Glomerular endothelial cell (primary cell): Measurements from ENCODE around the gene CSHL1. TPM values are rescaled to one million over a fixed set of nuclear protein-coding genes. Genes with fewer than 3 reads are reported as not detected.
"Not testable (repeated sequence)": the region's sequence is repeated elsewhere in the genome, so short reads cannot be mapped to it uniquely, and the experiment has no call there.

ENCODE experiments used
- DNase-seq: peaks from one replicate; pipeline ENCODE4 v3.0.0-alpha.2; 2011; ENCODE audit warnings: low read depth, low spot score; ENCODE audit errors: extremely low read depth
- total RNA-seq: library from RNA; depleted of rRNA; stranded (reverse); fragments of >200 nt; gene quantifications from 2 replicates; pipeline ENCODE4 v1.2.3, GENCODE V29; 2015

The CSHL1 gene
- total RNA-seq, 1 donor from 2014 or later: not detected

GRCh38 chr17:63941162-63941561 lies 30.1 kb upstream of the CSHL1 start:
- no peak for DNase-seq

GRCh38 chr17:63940584-63940983 lies 29.5 kb upstream of the CSHL1 start:
- no peak for DNase-seq

- DNase-seq: no peak
Observed at GRCh38 chr17:63939884-63940283, 28.8 kb upstream of the CSHL1 start.

- DNase-seq: no peak
Observed at GRCh38 chr17:63939401-63939800, 28.3 kb upstream of the CSHL1 start.

- DNase-seq: no peak
Observed at GRCh38 chr17:63937920-63938319, 26.9 kb upstream of the CSHL1 start.

GRCh38 chr17:63937319-63937718 lies 26.3 kb upstream of the CSHL1 start:
- no peak for DNase-seq

- DNase-seq: no peak
Observed at GRCh38 chr17:63934183-63935112, 23.4 kb upstream of the CSHL1 start.

- no peak for DNase-seq
Observed at GRCh38 chr17:63933598-63933997, 22.5 kb upstream of the CSHL1 start.

- DNase-seq: no peak
Observed at GRCh38 chr17:63932721-63933120, 21.7 kb upstream of the CSHL1 start.

GRCh38 chr17:63931981-63932561 lies 21.0 kb upstream of the CSHL1 start, which contains the start of gene CD79B:
Gene CD79B, minus strand, starts transcription at chr17:63932331. Its CDS starts 70 bp downstream, at chr17:63932261.
- no peak for DNase-seq

- DNase-seq: no peak
Observed at GRCh38 chr17:63930951-63931575, 20.0 kb upstream of the CSHL1 start.

GRCh38 chr17:63929860-63930766 lies 19.1 kb upstream of the CSHL1 start:
- no peak for DNase-seq

GRCh38 chr17:63928966-63929695 lies 18.1 kb upstream of the CSHL1 start:
- DNase-seq: no peak

- DNase-seq: no peak
Observed at GRCh38 chr17:63928172-63928666, 17.2 kb upstream of the CSHL1 start.

GRCh38 chr17:63927464-63928171 lies 16.6 kb upstream of the CSHL1 start:
- DNase-seq: no peak

GRCh38 chr17:63926164-63926563 lies 15.1 kb upstream of the CSHL1 start:
- DNase-seq: no peak

- no peak for DNase-seq
Observed at GRCh38 chr17:63925615-63926014, 14.6 kb upstream of the CSHL1 start.

- DNase-seq: not testable (repeated sequence)
Observed at GRCh38 chr17:63922402-63922801, 11.3 kb upstream of the CSHL1 start.

- DNase-seq: not testable (repeated sequence)
Observed at GRCh38 chr17:63920779-63921178, 9.7 kb upstream of the CSHL1 start.
